ENCODE data around the gene C16orf78.
"Not testable (repeated sequence)": the region's sequence is repeated elsewhere in the genome, so short reads cannot be mapped to it uniquely, and the experiment has no call there.

C16orf78 gene

GRCh38 chr16:49350265-49351095 lies 23.1 kb upstream of the C16orf78 start:
- DNase-seq: no peak

GRCh38 chr16:49351096-49351487 lies 22.5 kb upstream of the C16orf78 start:
- no peak for DNase-seq

- DNase-seq: peak; percentile 58
Observed at GRCh38 chr16:49352892-49353291, 20.7 kb upstream of the C16orf78 start.

GRCh38 chr16:49353680-49354079 lies 19.9 kb upstream of the C16orf78 start:
- no peak for DNase-seq

DNA sequence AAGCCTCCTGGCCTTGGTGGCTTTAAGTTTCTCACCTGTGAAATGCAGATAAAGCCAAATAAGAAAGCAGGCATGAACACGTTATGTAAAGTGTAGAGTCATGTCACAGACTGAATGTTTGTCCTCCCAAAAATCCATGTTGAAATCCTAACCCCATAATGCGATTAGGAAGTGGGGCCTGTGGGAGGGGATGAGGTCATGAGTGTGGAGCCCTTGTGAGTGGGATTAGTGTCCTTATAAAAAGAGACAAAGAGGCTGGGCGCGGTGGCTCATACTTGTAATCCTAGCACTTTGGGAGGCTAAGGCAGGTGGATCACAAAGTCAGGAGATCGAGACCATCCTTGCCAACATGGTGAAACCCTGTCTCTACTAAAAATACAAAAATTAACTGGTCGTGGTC lies 19.5 kb upstream of the C16orf78 start:
- DNase-seq: peak; percentile 42

GRCh38 chr16:49354991-49355390 lies 18.6 kb upstream of the C16orf78 start:
- DNase-seq: no peak

GRCh38 chr16:49355933-49356665 lies 17.5 kb upstream of the C16orf78 start:
- no peak for DNase-seq

DNA sequence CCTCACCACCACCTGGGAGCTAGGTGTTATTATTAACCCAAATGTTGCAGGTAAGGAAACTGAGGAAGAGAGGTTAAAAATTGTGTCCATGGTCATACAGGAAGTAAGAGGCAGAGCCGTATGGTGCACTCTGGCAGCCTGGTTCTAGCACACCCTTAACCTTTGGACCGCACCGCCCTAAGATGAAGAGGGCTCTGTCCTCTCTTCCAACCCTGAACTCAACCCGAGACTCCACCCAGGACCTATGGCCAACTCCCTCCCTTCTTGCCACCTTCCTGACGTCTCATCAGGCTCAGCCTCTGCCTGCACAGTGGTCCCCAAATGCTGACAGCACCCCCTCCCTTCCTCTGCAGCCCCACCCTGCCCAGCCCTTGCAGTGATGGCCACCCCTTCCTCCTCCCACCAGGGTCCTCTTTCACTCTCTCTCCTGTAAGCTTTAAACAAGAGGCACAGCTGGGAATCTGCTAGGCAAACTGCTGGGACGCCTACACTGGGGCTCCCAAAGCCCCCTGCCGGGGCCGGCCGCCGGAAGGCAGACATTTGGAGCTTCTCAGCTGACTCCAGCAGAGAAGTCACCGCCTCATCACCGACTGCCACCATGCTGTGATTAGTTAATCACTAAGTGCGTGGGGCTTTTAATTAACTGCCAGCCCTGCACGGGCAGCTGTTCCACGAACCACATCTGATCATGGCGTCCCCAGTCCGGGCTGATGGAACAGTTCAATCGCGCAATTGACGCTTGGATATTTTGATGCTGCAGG lies 16.7 kb upstream of the C16orf78 start:
- peak; percentile 65 for DNase-seq

DNA sequence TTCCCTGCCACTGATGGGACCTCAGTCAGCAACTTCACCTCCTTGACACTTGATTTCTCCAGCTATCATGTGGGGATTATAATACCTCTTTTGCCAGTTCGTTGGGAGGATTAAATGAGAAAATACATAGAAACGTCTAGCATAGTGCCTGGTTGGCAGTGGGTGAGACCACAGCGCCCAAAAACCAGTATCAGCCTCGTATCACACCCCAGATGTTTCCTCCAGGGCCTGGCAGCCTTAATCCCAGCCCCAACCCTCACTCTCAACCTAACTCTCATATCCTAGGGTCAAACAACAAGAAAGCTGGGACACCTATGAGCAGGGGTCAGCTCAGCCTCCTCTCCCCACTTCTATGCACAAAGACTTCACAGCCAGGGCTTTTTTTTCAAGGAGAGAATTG lies 14.0 kb upstream of the C16orf78 start:
- no peak for DNase-seq

- DNase-seq: not testable (repeated sequence)
Observed at GRCh38 chr16:49361731-49362130, 11.9 kb upstream of the C16orf78 start.

DNA sequence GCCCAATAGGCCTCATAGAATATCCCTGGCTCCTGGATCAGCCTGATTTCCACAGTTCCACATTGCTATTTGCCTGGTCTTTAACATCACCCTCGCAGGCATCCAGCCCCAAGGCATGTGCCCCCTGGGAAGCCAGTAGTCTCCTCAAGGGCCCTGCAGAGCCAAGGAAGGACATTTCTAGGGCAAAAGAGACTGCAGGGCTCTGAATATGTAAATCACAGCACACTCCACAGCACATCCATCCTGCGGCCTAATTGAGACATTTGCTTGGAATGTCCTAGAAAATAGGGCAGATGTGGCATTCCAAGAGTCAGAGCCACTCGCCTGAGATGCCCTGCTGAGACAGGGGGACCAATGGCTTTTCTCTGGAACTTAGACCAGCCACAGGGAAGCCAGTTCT lies 11.4 kb upstream of the C16orf78 start:
- DNase-seq: no peak

DNA sequence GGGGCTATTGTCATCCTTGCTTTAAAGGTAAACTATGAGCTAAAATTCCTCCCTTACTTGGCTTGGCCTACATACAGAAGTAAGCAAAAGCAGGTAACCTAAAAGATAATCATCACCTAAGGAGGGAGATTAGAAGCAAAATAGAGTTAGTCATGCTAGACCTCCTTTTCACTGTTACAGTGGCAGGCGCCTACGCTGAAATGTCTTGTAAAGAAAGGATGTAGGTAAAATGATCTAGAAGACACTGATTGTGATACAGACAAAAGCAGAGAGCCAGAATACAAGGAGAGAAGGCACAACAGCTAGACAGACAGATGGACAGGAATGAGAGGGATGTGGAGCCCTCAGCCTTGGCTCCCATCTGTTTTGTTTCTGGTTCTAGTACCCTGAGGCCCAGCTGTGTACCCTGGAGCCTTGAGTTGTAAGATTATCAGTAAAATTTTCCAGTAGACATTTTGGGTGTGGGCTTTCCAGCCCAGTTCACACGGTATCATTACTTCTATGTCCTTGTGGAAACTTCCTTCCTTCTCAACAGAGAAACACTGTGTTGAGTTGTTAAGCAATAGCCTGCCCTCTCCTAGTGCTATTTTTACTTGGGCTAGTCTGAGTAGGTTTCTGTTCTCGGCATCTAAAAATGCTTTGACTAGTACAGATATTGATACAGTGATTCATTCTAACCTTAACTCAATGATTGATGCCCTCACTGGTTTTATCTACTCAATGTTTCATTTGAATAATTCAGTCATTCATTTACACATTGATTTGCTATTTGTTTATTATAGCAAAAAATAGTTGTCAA lies 7.7 kb upstream of the C16orf78 start:
- DNase-seq: peak; percentile 40

DNA sequence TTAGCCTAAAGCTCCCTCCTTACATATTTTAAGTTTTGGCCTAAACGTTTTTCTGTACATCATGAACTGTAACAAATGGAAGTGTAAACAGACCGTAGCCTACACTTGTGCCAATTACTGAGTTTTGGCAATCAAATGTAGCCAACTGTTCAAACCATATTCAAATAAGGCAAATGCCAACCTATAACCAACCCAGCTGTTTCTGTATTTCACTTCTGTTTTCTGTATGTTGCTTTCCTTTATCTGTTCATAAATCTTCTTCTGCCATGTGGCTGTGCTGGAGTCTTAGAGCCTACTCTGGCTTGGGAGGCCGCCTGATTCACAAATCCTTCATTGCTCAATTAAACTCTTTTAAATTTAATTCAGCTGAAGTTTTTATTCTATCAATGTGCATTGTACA lies 6.9 kb upstream of the C16orf78 start:
- DNase-seq: no peak

DNA sequence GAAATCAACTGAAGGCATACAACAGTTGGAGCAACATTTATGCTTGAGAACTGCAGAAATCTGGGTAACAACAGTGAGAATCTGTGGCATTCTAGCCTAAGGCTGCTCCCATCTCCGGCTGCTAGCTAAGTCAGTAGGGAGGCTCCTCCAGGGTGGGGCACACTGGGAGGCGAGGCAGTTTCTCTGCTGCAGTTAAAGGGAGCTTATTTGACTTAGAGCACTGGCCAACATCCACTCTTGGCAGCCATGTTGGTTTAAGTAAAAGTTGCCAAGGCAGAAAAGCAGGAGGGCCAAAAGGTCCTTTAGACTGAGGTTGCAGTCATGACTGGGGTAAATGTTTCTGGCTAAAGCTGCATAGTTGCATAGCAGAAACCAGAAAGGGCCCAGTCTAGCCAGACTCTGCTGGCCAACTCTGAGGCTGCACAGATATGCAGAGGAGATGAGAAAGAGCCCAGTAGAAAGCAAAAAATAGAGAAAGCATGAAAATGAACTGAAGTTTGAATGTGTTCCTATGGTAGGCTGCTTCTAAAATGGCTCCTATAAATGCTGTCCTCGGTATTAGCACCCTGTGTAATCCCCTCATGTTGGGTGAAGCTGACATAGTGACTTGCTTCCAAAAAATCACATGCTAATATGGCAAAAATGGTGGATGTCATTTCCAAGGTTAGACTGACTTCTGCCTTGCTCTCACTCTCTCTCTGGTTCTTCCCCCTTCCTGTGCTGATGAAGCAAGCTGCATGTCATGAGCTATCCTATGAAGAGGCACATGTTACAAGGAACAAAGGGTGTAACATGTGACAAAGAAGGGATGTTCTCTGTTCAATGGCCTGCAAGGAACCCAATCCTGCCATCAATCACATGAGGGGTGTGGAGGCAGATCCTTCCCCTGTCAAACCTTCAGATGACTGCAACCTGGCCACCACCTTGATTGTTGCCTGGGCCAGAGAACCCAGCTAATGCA lies 3.7 kb upstream of the C16orf78 start:
- no peak for DNase-seq

DNA sequence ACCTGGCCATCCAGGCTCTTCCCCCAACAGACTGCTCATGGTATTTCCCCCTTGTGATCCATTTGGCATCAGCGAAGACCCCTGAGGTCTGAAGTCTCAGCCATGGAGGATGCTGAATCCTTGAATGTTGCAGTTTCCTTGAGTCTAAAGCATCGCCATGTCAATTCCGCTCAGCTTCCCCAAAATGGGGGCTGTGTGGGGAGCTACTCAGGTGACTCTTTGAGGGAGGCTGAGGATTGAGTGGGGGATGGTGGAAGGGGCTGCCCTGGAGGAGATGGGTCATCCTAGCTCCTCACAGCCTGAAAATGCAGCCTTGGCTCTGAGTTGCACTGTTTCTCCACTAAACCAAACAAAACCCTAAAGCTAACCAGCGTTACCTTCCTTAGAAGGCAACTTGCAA lies 2.6 kb downstream of the C16orf78 start:
- no peak for DNase-seq

DNA sequence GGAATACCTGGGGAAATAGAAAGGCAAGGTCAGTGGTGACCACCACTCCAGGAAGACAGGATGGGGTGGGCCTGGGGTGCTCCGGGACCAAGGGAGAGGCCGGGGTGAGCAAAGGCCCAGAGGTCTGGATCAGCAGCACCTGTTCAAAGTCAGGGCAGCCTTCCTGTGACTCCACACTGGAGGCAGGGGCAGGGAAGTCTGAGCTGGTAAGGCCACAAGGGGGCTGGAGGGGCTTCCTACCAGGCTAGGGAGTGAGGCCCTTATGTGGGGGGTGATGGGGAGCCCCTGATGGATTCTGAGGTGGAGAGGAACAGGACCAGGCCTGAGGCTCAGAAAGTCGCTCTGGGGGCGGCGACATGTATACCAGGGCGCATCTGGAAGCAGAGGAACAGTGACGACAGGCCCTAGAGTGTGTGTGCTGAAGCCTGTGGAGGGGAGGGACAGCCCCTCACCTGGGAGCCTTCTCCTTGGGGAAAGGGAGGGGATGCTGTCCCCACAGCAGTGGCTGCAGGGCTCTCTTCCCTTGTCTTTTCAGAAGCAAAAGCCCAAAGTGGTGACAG lies 3.7 kb downstream of the C16orf78 start:
- no peak for DNase-seq

DNA sequence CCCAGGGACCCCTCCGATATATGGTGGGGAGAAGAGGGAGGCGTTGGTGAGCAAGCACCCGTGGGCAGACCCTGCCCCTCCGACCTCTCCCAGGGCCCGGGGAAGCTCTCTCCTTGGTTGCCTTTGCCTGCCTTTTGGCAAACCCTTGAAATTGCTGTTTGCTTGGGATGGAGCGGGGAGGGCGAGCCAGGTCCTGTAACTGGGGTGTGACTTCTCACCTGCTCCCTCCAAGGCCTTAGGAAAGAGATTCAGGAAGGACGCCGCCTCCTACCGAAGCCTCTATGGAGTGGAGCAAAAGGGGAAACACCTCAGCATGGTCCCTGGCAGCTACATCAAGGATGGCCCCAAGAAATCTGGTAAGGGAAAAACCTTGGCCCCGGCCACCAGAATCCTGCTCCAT lies 4.6 kb downstream of the C16orf78 start:
- DNase-seq: no peak

DNA sequence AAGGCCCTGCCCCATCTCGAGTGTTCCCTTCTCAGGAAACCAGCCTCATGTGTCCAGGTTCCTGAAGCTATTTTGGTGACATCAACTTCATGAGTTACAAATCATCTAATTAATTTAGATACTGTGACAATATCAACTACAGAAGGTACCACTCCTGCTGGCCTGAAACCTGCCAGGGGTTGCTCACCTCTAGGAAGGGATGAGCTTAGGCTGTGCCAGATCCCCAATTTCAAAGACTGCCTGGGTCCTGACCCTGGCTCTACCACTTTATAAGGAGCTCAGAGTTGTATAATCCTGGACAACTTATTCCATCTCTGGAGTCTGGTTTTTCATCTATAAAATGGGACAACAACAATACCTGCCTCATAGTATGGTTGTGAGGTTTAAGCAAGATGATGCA lies 5.2 kb downstream of the C16orf78 start:
- no peak for DNase-seq

DNA sequence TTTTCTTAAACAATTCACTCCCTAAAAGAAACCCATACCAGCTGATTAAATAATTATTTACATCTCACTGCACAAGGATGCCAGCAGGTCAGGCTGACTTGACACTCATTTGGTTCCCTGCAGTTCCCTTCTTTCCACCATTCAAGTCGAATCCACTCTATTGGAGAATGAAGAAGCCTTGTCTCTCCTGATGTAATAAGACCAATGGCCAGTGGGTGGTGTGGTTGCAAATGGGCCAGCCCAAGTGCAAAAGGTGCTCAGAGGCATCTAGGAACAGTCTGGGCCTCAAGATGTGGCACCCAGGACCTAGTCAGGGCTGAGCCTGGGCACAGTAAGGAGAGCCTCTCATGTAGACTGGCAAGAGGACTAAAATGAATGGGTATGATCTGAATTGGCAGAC lies 9.3 kb downstream of the C16orf78 start:
- DNase-seq: no peak

GRCh38 chr16:49395021-49395420 lies 21.4 kb downstream of the C16orf78 start:
- no peak for DNase-seq

GRCh38 chr16:49396206-49396720 lies 22.7 kb downstream of the C16orf78 start:
- DNase-seq: no peak

Data from NCI-H524 treated with DMSO at 0.1 percent for 48 hours (cell line).